ENCODE data around the gene COL4A2. TPM values are rescaled to one million over a fixed set of nuclear protein-coding genes. Genes with fewer than 3 reads are reported as not detected.

The COL4A2 gene
- total RNA-seq, 2 experiments from 2014 or later: not detected

DNA sequence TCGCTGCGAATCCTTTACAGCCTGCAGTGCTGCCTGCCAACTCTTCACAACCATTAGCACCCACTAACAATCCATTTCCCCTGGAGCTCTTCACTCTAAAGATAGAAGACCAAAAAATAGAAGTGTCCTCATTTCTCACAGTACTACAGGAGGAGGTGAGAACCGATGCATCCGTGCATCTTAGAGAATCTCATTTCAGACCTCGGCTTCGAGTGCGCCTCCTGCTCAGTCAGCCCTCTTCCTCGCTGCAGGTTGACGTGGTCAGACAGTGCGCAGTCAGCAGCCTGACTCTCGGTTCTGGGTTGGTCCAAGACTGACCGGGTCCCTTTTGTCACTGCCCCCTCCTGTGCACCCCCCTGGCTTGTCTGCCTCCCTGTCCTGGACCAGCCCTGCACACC, 169.1 kb downstream of the COL4A2 start:
- no peak overlapping the region for H3K27ac Mint-ChIP-seq

DNA sequence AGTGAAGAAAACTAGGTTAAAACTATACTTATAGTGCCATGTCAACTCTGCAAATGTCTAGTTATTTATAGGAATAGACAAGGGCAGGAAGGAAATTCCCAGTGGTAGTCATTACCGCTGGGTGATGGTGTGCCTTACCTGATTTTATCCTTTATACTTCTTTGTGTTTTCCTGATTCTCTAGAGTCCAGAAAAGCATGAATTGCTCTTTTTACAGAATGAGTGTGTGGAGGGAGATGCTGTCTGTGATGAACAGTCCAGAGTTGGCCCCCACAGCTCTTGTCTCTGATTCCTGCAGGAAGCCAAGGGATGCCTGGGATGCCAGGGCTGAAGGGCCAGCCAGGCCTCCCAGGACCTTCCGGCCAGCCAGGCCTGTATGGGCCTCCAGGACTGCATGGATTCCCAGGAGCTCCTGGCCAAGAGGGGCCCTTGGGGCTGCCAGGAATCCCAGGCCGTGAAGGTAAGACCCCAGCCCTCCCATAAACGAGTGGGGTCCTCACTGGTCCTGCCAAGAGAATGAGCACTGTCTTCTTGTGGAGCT, 170.7 kb downstream of the COL4A2 start:
- Mint-ChIP-seq H3K4me1 (ENCODE audit: low read depth) (no peaks in the 10 kb centered on the region), H3K4me3 (no peak overlapping the region), H3K27ac (no peak overlapping the region), H3K27me3 (peaks cover 3% of the 10 kb centered on the region), H3K36me3 (ENCODE audit: low read depth) (no peaks in the 10 kb centered on the region), H3K9me3 (no peaks in the 10 kb centered on the region)
- ChIA-PET POLR2A (no interaction called here), CTCF (no interaction called here)
- TF ChIP-seq, protein P1, sequence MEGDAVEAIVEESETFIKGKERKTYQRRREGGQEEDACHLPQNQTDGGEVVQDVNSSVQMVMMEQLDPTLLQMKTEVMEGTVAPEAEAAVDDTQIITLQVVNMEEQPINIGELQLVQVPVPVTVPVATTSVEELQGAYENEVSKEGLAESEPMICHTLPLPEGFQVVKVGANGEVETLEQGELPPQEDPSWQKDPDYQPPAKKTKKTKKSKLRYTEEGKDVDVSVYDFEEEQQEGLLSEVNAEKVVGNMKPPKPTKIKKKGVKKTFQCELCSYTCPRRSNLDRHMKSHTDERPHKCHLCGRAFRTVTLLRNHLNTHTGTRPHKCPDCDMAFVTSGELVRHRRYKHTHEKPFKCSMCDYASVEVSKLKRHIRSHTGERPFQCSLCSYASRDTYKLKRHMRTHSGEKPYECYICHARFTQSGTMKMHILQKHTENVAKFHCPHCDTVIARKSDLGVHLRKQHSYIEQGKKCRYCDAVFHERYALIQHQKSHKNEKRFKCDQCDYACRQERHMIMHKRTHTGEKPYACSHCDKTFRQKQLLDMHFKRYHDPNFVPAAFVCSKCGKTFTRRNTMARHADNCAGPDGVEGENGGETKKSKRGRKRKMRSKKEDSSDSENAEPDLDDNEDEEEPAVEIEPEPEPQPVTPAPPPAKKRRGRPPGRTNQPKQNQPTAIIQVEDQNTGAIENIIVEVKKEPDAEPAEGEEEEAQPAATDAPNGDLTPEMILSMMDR (IDR thresholded peaks at IDR 0.05): no peak
- DNase-seq: no peak
- ATAC-seq: no peak
- intact Hi-C loops (cut with micrococcal nuclease): no loop called here

More for the DNA sequence above, 169.1 kb downstream of the COL4A2 start:
- DNase-seq: no peak
- ChIA-PET CTCF (no interaction called here), POLR2A (no interaction called here)
- Mint-ChIP-seq H3K27me3 (peaks cover 5% of the 10 kb centered on the region), H3K36me3 (ENCODE audit: low read depth) (no peaks in the 10 kb centered on the region), H3K9me3 (no peaks in the 10 kb centered on the region), H3K4me1 (ENCODE audit: low read depth) (peaks cover 3% of the 10 kb centered on the region), H3K4me3 (no peak overlapping the region)
- intact Hi-C loops (cut with micrococcal nuclease): no loop called here
- ATAC-seq: no peak
- TF ChIP-seq, protein P1 (IDR thresholded peaks at IDR 0.05): no peak

DNA sequence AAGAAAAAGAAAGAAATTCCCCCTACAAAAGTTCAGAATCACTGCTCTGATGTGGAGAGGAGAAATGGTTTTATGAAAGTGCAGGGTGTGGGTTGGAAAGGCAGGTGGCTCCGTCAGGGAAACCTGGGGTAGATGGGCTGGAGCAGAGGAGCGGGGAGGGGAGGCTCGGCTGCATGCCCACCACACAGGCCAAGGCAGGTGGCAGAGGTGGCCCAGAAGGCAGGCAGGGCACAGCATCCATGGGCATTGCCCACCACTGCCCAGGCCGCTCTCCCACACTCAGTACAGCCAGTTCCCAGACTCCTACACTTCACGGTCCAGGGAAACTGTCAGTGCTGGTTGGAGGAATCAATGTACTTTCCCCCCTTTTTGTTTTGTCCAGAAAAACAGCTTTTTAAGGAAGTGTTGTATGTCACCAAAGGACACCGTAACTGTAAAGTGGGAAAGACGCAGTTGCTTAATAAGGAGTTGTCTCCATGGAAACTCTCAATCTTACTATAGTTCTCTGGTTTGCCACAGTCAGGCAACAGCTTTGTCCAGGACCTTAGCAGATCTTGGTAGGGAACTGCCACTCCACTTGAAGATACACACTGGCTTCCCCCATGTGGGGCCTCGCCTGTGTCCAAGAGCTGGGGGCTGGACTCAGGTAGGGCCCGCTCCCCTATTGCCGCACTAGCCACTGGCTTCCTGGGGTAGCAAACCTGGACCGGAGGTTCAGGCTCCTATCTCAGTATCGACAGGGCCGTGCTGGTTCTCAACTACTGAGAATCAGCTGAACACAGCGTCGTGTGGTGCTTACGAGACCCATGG, 171.5 kb downstream of the COL4A2 start:
- no peak for ATAC-seq
- Mint-ChIP-seq H3K27ac (no peak overlapping the region), H3K27me3 (no peaks in the 10 kb centered on the region), H3K4me3 (no peak overlapping the region), H3K9me3 (no peaks in the 10 kb centered on the region), H3K4me1 (ENCODE audit: low read depth) (no peaks in the 10 kb centered on the region), H3K36me3 (ENCODE audit: low read depth) (no peaks in the 10 kb centered on the region)
- intact Hi-C loops (cut with micrococcal nuclease): no loop called here
- CTCF ChIA-PET: no interaction called here
- TF ChIP-seq, protein P1 (IDR thresholded peaks at IDR 0.05): no peak
- no peak for DNase-seq
- POLR2A ChIA-PET: no interaction called here

DNA sequence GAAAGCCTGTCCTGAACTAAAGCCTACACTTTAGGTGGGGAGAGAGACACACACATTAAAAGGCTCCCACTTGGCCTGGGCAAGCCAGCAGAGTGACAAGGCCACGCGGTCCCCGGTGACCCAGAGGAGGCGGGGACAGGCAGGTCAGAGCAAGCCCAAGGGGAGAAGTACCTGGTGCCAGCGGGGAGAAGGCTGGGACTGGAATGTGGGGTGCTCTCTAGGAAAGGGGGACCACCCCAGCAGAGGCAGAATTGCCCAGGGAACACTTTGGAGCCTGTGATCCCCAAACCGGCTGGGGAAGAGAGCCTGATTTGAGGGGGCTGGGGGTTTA, 172.1 kb downstream of the COL4A2 start:
- no peaks in the 10 kb centered on the region for H3K4me1 Mint-ChIP-seq (ENCODE audit: low read depth)
- intact Hi-C loops (cut with micrococcal nuclease): no loop called here
- H3K9me3 Mint-ChIP-seq: no peaks in the 10 kb centered on the region
- TF ChIP-seq, protein P1 (IDR thresholded peaks at IDR 0.05): no peak
- H3K4me3 Mint-ChIP-seq: no peak overlapping the region
- ChIA-PET CTCF (no interaction called here), POLR2A (no interaction called here)
- H3K27me3 Mint-ChIP-seq: no peaks in the 10 kb centered on the region
- DNase-seq (no peak), ATAC-seq (no peak)
- no peaks in the 10 kb centered on the region for H3K36me3 Mint-ChIP-seq (ENCODE audit: low read depth)
- no peak overlapping the region for H3K27ac Mint-ChIP-seq

DNA sequence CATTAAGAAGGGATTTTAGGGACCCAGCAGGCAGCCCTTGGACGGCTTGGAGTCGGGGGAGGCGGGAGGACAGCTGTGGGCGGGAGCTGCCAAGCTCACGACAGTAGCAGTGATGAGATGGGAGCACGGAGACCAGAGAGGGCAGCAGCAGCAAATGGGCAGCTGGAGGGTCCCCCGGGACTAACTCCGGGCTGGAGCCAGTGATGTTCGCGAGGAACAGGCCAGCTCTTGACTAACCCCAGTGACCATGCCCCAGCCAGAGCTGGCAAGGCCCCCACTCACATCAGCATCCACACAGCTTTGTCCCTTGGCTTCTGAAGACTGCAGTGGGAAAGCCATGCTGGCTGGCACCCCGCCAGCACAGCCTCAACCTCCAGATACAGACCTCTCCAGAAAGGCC, 172.6 kb downstream of the COL4A2 start:
- H3K36me3 Mint-ChIP-seq (ENCODE audit: low read depth): no peaks in the 10 kb centered on the region
- intact Hi-C loops (cut with micrococcal nuclease): no loop called here
- no peaks in the 10 kb centered on the region for H3K27me3 Mint-ChIP-seq
- H3K4me3 Mint-ChIP-seq: no peak overlapping the region
- ATAC-seq (no peak), DNase-seq (no peak)
- H3K4me1 Mint-ChIP-seq (ENCODE audit: low read depth): no peaks in the 10 kb centered on the region
- TF ChIP-seq, protein P1 (IDR thresholded peaks at IDR 0.05): no peak
- ChIA-PET POLR2A (no interaction called here), CTCF (no interaction called here)
- H3K27ac Mint-ChIP-seq: no peak overlapping the region
- no peaks in the 10 kb centered on the region for H3K9me3 Mint-ChIP-seq
